AG09309 (cell line): Measurements from ENCODE around the gene TNFAIP3.

Experiments used
- DNase-seq: peaks from one replicate; pipeline ENCODE4 v3.0.0-alpha.2; 2010; ENCODE audit warnings: low read depth
- H3K4me3 ChIP-seq: 2 replicates; pipeline ENCODE4 v1.5.1; 2011; ENCODE audit warnings: mild to moderate bottlenecking, low read depth, low read length, moderate library complexity; ENCODE audit not compliant: control insufficient read depth
- CTCF ChIP-seq: IDR thresholded peaks from 2 replicates; pipeline ENCODE4 v1.5.1; 2011; ENCODE audit warnings: mild to moderate bottlenecking, low read depth, low read length, inconsistent platforms; ENCODE audit not compliant: insufficient read depth, control insufficient read depth; ENCODE audit errors: missing control alignments

TNFAIP3 gene

GRCh38 chr6:137877606-137878005 lies 10.5 kb downstream of the TNFAIP3 start:
- no peak for DNase-seq
- no peak overlapping the region for H3K4me3 ChIP-seq
- TF ChIP-seq CTCF, result no peak

DNA sequence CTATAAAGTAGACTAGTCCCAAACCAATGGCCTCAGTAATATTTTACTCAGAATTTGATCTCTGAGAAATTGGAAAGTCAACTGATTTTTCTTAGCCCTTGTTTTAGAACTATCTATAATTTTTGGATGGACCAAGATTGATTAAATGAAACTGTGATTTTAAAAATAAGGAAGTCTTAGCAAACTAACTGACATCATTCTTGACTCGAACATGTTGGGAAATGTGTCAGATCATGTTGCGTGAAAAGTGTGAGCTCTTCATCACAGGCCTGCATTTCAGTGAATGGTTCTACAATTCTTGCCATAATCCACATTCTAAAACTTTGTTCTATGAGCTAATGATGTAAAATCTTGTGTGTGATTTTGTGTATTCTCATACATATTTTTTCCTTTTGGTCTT lies 11.0 kb downstream of the TNFAIP3 start:
- no peak for DNase-seq
- no peak overlapping the region for H3K4me3 ChIP-seq
- TF ChIP-seq CTCF, result no peak

GRCh38 chr6:137878486-137879285 lies 11.6 kb downstream of the TNFAIP3 start:
- DNase-seq, result no peak
- TF ChIP-seq CTCF, result no peak
- no peak overlapping the region for H3K4me3 ChIP-seq

DNA sequence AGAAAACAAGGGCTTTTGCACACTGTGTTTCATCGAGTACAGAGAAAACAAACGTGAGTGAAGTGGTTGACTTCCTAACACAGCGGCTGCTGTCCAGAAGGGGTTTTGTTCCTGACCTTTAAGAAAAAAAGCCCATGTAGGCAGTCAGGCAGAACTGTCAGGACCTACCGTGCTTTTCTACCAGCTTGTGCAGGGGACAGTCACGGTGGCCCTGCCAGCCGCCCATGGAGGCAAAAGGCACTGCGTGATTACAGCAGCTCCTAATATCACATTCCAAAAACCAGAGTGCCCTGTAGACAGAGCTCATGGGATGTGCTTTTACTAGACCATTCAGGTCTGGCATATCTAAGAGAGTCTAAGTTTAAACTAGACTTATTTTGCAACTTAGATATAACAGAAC lies 12.2 kb downstream of the TNFAIP3 start:
- no peak overlapping the region for H3K4me3 ChIP-seq
- no peak for TF ChIP-seq CTCF
- no peak for DNase-seq

DNA sequence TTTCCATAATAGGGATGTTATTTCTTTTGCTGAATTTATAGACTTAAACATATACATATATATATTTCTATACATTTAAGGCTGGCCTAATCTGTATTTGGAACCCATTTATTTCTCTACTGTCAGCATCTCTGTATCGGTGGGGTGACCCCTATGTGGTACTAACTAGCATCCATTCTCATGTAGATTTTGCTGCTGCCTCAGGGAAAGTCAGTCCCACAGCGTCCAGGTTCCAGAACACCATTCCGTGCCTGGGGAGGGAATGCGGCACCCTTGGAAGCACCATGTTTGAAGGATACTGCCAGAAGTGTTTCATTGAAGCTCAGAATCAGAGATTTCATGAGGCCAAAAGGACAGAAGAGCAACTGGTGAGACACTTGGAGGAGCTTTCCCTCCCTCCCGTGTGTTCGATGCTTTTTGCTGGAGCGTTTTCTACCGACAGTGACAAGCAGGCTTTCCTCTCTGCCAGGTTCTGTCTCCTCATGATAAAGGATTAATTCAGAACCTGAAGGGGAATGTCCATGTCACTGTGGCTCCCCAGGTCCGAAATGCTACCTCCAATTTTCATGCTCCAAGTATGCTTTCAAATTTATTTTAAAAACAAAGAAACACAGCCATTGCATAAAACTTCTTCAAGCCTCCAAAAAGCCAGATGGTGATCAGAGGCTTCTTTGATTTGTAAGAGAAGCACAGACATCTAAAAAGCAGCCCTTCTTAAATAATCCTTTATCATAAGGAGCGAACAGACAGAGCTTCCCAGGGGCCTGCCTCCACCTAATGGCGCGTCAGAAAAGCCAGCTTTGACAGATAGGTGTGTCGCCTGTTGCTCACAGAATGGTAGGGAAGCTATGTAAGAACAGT lies 13.1 kb downstream of the TNFAIP3 start:
- TF ChIP-seq CTCF, result no peak
- no peak for DNase-seq
- H3K4me3 ChIP-seq, result no peak overlapping the region

DNA sequence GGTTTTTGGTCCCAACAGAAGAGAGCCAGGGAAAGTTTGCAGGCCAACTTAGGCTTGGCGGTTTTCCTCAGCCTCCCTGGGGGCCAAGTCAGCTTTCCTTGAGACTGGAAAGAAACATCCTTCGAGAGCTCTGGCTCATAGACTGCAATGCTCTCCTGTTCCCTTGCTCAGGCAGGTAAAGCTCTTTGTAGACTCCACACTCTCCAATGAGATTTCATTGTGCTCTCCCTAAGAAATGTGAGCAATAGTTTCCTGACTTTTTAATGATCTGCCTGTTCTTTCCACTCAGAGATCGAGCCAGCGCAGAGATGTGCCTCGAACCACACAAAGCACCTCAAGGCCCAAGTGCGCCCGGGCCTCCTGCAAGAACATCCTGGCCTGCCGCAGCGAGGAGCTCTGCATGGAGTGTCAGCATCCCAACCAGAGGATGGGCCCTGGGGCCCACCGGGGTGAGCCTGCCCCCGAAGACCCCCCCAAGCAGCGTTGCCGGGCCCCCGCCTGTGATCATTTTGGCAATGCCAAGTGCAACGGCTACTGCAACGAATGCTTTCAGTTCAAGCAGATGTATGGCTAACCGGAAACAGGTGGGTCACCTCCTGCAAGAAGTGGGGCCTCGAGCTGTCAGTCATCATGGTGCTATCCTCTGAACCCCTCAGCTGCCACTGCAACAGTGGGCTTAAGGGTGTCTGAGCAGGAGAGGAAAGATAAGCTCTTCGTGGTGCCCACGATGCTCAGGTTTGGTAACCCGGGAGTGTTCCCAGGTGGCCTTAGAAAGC lies 13.9 kb downstream of the TNFAIP3 start:
- no peak for TF ChIP-seq CTCF
- DNase-seq, result no peak
- no peak overlapping the region for H3K4me3 ChIP-seq
